Measurements from ENCODE around the gene SUSD1. TPM values are rescaled to one million over a fixed set of nuclear protein-coding genes. Genes with fewer than 3 reads are reported as not detected.

The SUSD1 gene
- total and polyA plus RNA-seq, 2 donors: 7.5 to 19.9 TPM

DNA sequence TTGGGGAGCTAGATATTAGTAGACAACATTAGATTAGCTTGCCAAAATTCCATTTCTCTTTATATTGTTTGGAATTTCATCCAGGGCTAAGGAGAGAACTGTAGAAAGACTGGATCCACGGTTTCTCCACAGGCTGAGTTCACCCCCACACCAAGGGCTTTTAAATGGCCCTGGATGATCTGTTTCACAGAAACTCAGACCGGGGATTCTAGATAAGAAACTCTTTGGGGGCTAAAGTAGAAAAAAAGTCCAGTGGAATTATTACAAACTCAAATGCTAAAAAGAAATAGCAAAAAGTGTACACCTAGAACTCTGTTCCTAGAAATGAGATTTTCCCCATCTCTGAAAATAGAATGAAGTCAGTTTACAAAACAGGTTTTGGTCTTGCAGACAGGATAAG is 80.9 kb downstream of the SUSD1 start:
- H3K36me3 ChIP-seq (ENCODE audit: insufficient read depth): no peaks in the 10 kb centered on the region
- 57% methylated on average over 2 of the region's 2 CpGs for WGBS
- no peaks in the 10 kb centered on the region for H3K4me1 ChIP-seq (ENCODE audit: insufficient read depth)
- no peak for DNase-seq (ENCODE audit: extremely low spot score)
- no peak overlapping the region for H3K27ac ChIP-seq (ENCODE audit: low read depth)
- H3K4me3 ChIP-seq (ENCODE audit: low read depth, low read length): no peak overlapping the region

DNA sequence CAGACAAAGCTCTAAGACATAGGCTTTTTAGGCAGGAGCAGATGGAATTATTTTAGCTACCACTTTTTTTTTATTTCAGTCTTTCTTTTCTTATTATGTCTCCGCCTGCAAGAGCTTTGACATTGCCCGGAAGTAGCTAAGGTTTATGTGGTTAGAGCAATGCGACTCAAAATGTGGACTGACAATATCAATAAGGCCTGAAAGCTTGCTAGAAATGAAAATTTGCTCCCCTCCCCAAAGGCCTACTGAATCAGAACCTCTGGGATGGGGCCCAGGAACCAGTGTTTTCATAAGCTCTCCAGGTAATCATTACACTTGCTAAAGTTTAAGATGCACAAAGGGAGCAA is 81.3 kb downstream of the SUSD1 start:
- 70% methylated on average over 3 of the region's 3 CpGs for WGBS
- Histone ChIP-seq H3K4me1 (ENCODE audit: insufficient read depth) (no peaks in the 10 kb centered on the region), H3K4me3 (ENCODE audit: low read depth, low read length) (no peak overlapping the region), H3K27ac (ENCODE audit: low read depth) (no peak overlapping the region), H3K36me3 (ENCODE audit: insufficient read depth) (no peaks in the 10 kb centered on the region)
- DNase-seq (ENCODE audit: extremely low spot score): no peak

DNA sequence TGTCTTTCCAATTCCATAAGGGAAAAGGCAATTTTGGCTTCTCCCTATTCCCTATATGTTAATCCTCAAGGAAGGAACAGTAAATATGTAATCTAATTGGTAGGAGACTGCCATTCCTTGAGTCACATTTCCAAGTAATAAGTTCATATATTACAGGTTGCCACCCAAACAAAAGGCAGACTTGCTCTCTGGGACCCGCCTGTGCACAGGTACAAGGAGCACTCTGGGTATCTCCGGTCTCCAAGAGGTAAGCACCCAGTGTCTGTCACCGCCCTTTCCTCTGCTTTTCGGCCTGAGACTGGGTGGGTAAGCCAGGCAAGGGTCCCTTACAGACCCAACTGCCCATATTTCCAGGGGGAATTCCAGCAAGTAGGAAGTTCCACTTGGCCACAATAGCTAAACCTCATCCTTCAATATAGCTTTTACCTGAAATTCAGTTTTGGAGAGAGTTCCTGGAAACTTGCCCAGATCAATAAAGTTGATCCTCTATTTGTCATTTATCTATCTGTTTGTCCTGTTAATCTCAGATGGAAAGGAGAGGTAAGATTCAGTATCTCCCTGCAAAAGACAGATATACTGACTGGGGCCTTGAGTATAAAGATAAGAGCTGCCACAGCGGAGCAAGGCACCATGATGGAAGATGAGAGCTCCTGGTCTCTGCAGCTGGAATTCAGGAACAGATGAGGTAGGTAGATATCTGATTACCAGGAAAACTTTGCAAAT is 81.8 kb downstream of the SUSD1 start:
- Histone ChIP-seq H3K36me3 (ENCODE audit: insufficient read depth) (no peaks in the 10 kb centered on the region), H3K27ac (ENCODE audit: low read depth) (no peak overlapping the region), H3K4me3 (ENCODE audit: low read depth, low read length) (no peak overlapping the region), H3K4me1 (ENCODE audit: insufficient read depth) (no peaks in the 10 kb centered on the region)
- WGBS: 95% methylated on average over 5 of the region's 5 CpGs
- no peak for DNase-seq (ENCODE audit: extremely low spot score)

GRCh38 chr9:112091810-112092209 is 83.3 kb downstream of the SUSD1 start:
- Histone ChIP-seq H3K36me3 (ENCODE audit: insufficient read depth) (no peaks in the 10 kb centered on the region), H3K4me3 (ENCODE audit: low read depth, low read length) (no peak overlapping the region), H3K4me1 (ENCODE audit: insufficient read depth) (no peaks in the 10 kb centered on the region), H3K27ac (ENCODE audit: low read depth) (no peak overlapping the region)
- WGBS: 9% methylated on average over 1 of the region's 1 CpG
- DNase-seq (ENCODE audit: extremely low spot score): no peak

DNA sequence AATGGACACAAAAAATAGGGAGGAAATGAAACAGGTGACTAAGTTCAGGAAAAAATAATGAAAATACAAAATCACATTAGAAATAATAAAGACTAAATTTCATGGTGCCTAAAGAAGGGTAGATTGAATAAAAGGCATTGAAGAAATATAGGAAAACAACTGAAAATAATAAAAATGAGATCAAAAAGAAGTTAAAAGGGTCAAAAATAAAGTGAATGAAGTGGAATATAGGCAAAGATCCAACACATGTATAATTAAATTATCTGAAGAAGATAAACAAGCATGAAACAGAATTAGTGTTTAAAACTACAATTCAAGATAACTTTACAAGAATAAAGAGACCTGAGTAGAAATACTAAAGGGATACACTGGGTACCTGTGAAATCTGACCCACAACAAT is 87.6 kb downstream of the SUSD1 start:
- DNase-seq (ENCODE audit: extremely low spot score): no peak
- Histone ChIP-seq H3K36me3 (ENCODE audit: insufficient read depth) (no peaks in the 10 kb centered on the region), H3K4me3 (ENCODE audit: low read depth, low read length) (no peak overlapping the region), H3K4me1 (ENCODE audit: insufficient read depth) (no peaks in the 10 kb centered on the region), H3K27ac (ENCODE audit: low read depth) (no peak overlapping the region)

- H3K4me3 ChIP-seq (ENCODE audit: low read depth, low read length): no peak overlapping the region
- no peak for DNase-seq (ENCODE audit: extremely low spot score)
- no peaks in the 10 kb centered on the region for H3K36me3 ChIP-seq (ENCODE audit: insufficient read depth)
- WGBS: 83% methylated on average over 2 of the region's 2 CpGs
- no peaks in the 10 kb centered on the region for H3K4me1 ChIP-seq (ENCODE audit: insufficient read depth)
- H3K27ac ChIP-seq (ENCODE audit: low read depth): no peak overlapping the region
Observed at GRCh38 chr9:112086627-112087026, 88.5 kb downstream of the SUSD1 start.

GRCh38 chr9:112084907-112085306 is 90.2 kb downstream of the SUSD1 start:
- H3K4me3 ChIP-seq (ENCODE audit: low read depth, low read length): no peak overlapping the region
- H3K36me3 ChIP-seq (ENCODE audit: insufficient read depth): no peaks in the 10 kb centered on the region
- no peaks in the 10 kb centered on the region for H3K4me1 ChIP-seq (ENCODE audit: insufficient read depth)
- DNase-seq (ENCODE audit: extremely low spot score): no peak
- 74% methylated on average over 2 of the region's 2 CpGs for WGBS
- H3K27ac ChIP-seq (ENCODE audit: low read depth): no peak overlapping the region

DNA sequence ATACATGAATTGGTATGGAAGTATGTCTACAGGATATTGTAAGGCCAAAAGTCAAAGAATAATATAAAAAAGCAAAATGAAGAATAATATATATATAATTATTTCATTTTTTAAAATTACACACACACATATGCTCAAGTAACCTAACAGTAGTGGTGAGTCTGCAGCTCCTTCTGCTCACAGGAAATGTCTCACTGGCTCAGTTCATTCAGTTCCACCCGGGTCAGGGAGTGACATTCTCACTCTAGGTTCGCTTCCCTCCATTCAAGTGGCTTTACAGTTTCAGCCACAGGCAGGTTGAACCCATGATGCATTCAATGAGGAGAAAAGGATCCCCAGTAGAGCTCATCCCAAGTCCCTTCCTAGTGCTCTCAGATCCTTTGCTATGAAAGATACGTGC is 90.8 kb downstream of the SUSD1 start:
- no peak overlapping the region for H3K4me3 ChIP-seq (ENCODE audit: low read depth, low read length)
- 76% methylated on average over 3 of the region's 3 CpGs for WGBS
- no peaks in the 10 kb centered on the region for H3K36me3 ChIP-seq (ENCODE audit: insufficient read depth)
- DNase-seq (ENCODE audit: extremely low spot score): no peak
- H3K27ac ChIP-seq (ENCODE audit: low read depth): no peak overlapping the region
- no peaks in the 10 kb centered on the region for H3K4me1 ChIP-seq (ENCODE audit: insufficient read depth)

- DNase-seq (ENCODE audit: extremely low spot score): no peak
- H3K27ac ChIP-seq (ENCODE audit: low read depth): no peak overlapping the region
- 77% methylated on average over 7 of the region's 7 CpGs for WGBS
- H3K4me3 ChIP-seq (ENCODE audit: low read depth, low read length): no peak overlapping the region
- H3K4me1 ChIP-seq (ENCODE audit: insufficient read depth): no peaks in the 10 kb centered on the region
- H3K36me3 ChIP-seq (ENCODE audit: insufficient read depth): no peaks in the 10 kb centered on the region
Observed at GRCh38 chr9:112081918-112082729, 93.0 kb downstream of the SUSD1 start.

GRCh38 chr9:112080831-112081542 is 94.1 kb downstream of the SUSD1 start:
- no peaks in the 10 kb centered on the region for H3K36me3 ChIP-seq (ENCODE audit: insufficient read depth)
- WGBS: 82% methylated on average over 5 of the region's 5 CpGs
- no peaks in the 10 kb centered on the region for H3K4me1 ChIP-seq (ENCODE audit: insufficient read depth)
- H3K27ac ChIP-seq (ENCODE audit: low read depth): no peak overlapping the region
- no peak for DNase-seq (ENCODE audit: extremely low spot score)
- H3K4me3 ChIP-seq (ENCODE audit: low read depth, low read length): no peak overlapping the region

- H3K4me1 ChIP-seq (ENCODE audit: insufficient read depth): no peaks in the 10 kb centered on the region
- DNase-seq (ENCODE audit: extremely low spot score): no peak
- WGBS: 76% methylated on average over 6 of the region's 6 CpGs
- no peak overlapping the region for H3K4me3 ChIP-seq (ENCODE audit: low read depth, low read length)
- H3K36me3 ChIP-seq (ENCODE audit: insufficient read depth): no peaks in the 10 kb centered on the region
- no peak overlapping the region for H3K27ac ChIP-seq (ENCODE audit: low read depth)
Observed at GRCh38 chr9:112078432-112078831, 96.7 kb downstream of the SUSD1 start.

- no peak for DNase-seq (ENCODE audit: extremely low spot score)
- Histone ChIP-seq H3K4me3 (ENCODE audit: low read depth, low read length) (no peak overlapping the region), H3K4me1 (ENCODE audit: insufficient read depth) (no peaks in the 10 kb centered on the region), H3K36me3 (ENCODE audit: insufficient read depth) (no peaks in the 10 kb centered on the region), H3K27ac (ENCODE audit: low read depth) (no peak overlapping the region)
- 78% methylated on average over 7 of the region's 7 CpGs for WGBS
Observed at GRCh38 chr9:112076814-112077213, 98.3 kb downstream of the SUSD1 start.

DNA sequence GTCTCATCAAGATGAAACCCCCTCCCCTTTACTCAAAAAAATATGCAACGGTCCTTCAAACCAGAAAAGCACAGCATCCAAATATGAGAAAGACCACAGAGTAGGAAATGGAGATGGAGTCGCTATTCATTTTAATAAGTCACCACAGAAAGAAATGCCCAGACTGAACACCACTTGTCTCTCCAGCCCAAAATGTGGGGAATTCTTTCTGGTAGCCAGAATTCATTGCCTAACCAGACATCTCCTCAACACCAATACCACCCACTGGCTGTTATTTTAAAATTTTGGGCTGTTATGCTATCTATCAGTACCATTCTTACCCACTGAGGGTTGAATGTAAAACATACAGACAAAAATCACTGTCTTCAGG is 100.1 kb downstream of the SUSD1 start:
- DNase-seq (ENCODE audit: extremely low spot score): no peak
- no peaks in the 10 kb centered on the region for H3K36me3 ChIP-seq (ENCODE audit: insufficient read depth)
- no peak overlapping the region for H3K27ac ChIP-seq (ENCODE audit: low read depth)
- H3K4me1 ChIP-seq (ENCODE audit: insufficient read depth): no peaks in the 10 kb centered on the region
- H3K4me3 ChIP-seq (ENCODE audit: low read depth, low read length): no peak overlapping the region
- 20% methylated on average over 2 of the region's 2 CpGs for WGBS
